GM10248 (cell line): ENCODE data around the gene CRIP1.
A peak's percentile ranks its signal among the peaks of the same experiment; 100 is the strongest.

Source experiments
- CTCF ChIA-PET: fragments of 300-600 bp; sonication (Branson Sonifier 250); formaldehyde crosslinking; extraction: SDS; loops from one replicate; lab custom pipeline; 2021; ENCODE audit warnings: antibody characterized with exemption; lab: Yijun Ruan, JAX
- POLR2A ChIA-PET: fragments of 350-650 bp; sonication (Branson Sonifier 250); formaldehyde crosslinking; extraction: SDS; loops from one replicate; lab custom pipeline; 2020; ENCODE audit warnings: antibody characterized with exemption; lab: Yijun Ruan, JAX
- DNase-seq: peaks from one replicate; pipeline ENCODE4 v3.0.0; 2012; ENCODE audit errors: extremely low spot score
- TF ChIP-seq, protein P1 (sequence below): IDR thresholded peaks from 2 replicates; pipeline ENCODE4 v1.5.1; 2012; ENCODE audit warnings: mild to moderate bottlenecking, low read depth; ENCODE audit errors: extremely low read depth, missing control alignments, control extremely low read depth

Gene CRIP1

DNA sequence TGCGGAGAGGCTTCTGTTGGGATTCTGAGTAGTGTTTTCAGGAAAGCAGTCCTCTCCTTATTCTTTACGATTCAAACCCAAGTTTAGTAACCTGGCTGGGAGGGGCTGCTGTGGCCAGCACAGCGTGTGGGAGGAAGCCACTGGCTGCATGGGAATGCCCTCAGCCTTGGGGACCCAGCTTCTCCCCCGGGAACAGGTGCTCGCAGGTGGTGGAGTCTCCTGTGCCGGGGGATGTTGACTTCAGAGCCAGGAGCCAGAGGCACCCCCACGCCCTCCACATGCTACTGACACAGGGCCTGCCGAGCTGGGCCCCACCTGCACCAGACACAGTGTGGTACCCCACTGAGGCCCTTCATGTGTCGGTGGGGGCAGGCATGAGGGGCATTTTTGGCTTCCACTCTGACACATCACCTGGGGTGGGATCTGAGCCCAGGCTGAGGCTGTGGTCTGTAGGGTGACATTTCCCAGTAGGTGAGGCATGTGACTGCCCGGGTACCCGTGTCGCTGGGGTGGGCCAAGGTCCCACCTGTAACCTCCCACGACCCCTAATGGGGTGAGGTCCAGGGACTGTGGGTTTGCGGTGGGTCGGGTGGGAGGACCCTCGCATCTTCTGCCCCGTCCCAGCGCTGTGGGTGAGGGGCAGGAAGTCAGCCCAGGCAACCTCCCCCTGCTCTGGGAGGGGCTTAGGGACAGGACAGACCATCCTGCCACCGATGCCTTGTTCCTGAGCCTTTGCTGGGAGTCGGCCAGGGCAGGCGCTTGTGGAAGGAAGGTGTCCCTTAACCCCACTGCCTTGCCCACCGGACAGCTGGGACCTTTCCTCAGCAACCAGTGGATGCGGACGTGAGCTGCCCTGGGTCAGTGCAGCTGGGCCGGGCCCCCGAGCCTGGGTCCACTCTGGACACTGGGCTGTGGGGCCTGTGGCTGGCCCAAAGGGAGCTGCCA lies 40.5 kb upstream of the CRIP1 start:
- ChIA-PET POLR2A (no interaction called here), CTCF (interaction anchor here (1.5 to 2.3 kb wide), 3 partner anchors 9 to 356 kb away, joined by 3 to 7 read pairs (median 4); no protein-coding TSS in a partner anchor)
- TF ChIP-seq, protein P1, sequence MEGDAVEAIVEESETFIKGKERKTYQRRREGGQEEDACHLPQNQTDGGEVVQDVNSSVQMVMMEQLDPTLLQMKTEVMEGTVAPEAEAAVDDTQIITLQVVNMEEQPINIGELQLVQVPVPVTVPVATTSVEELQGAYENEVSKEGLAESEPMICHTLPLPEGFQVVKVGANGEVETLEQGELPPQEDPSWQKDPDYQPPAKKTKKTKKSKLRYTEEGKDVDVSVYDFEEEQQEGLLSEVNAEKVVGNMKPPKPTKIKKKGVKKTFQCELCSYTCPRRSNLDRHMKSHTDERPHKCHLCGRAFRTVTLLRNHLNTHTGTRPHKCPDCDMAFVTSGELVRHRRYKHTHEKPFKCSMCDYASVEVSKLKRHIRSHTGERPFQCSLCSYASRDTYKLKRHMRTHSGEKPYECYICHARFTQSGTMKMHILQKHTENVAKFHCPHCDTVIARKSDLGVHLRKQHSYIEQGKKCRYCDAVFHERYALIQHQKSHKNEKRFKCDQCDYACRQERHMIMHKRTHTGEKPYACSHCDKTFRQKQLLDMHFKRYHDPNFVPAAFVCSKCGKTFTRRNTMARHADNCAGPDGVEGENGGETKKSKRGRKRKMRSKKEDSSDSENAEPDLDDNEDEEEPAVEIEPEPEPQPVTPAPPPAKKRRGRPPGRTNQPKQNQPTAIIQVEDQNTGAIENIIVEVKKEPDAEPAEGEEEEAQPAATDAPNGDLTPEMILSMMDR: no peak
- no peak for DNase-seq

GRCh38 chr14:105446971-105447370 lies 39.7 kb upstream of the CRIP1 start:
- TF ChIP-seq, protein P1: no peak
- DNase-seq: no peak
- CTCF ChIA-PET: interaction anchor here (1.5 to 2.3 kb wide), 4 partner anchors 9 to 357 kb away, joined by 3 to 9 read pairs (median 6); no protein-coding TSS in a partner anchor
- POLR2A ChIA-PET: no interaction called here

GRCh38 chr14:105447651-105448640 lies 38.7 kb upstream of the CRIP1 start:
- ChIA-PET POLR2A (no interaction called here), CTCF (interaction anchor here (0.7 to 2.3 kb wide), 16 partner anchors 9 to 358 kb away, joined by 3 to 9 read pairs (median 4); no protein-coding TSS in a partner anchor)
- TF ChIP-seq, protein P1: no peak
- DNase-seq: no peak

DNA sequence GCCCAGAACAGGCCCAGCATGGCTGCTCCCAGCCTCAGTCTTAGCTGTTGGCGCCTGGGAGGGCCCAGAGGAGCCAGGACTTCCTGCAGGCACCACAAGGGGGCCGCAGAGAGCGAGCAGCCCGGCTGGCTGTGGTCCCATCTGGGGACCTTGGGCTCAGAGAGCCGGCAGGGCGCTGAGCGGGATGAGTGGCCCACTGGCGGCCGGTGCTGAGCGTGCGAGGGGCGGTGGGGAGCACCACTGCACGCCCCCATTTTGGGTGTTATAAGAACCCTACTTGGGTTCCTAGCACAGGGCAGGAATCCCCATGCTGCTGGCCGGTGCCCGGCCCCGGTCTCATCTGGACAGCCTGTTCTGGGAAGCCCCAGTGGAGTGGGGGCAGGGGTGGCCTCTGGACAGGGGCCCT lies 38.0 kb upstream of the CRIP1 start:
- ChIA-PET POLR2A (no interaction called here), CTCF (interaction anchor here (0.7 to 2.1 kb wide), 14 partner anchors 8 to 359 kb away, joined by 3 to 9 read pairs (median 4); no protein-coding TSS in a partner anchor)
- DNase-seq: peak; percentile 85
- TF ChIP-seq, protein P1: peak; percentile 74

- no peak for DNase-seq
- POLR2A ChIA-PET: no interaction called here
- TF ChIP-seq, protein P1: no peak
- CTCF ChIA-PET: no interaction called here
Observed at GRCh38 chr14:105449276-105450122, 37.2 kb upstream of the CRIP1 start.
